ENCODE measurements around the gene CXorf49.

GRCh38 chrX:71671043-71671780 lies 46.9 kb downstream of the CXorf49 start:
- TF ChIP-seq CTCF (IDR thresholded peaks at IDR 0.05), result no peak
- no peak for TF ChIP-seq POLR2AphosphoS5 (IDR thresholded peaks at IDR 0.05)
